HG03460 (cell line): Measurements from ENCODE around the gene PRCP.
"Not testable (repeated sequence)": the region's sequence is repeated elsewhere in the genome, so short reads cannot be mapped to it uniquely, and the experiment has no call there.

ENCODE experiments used
- ATAC-seq: cut with Tn5 transposase; IDR thresholded peaks from one replicate; pipeline ENCODE4 v1.9.1; 2021; ENCODE audit not compliant: unreplicated experiment

PRCP gene

DNA sequence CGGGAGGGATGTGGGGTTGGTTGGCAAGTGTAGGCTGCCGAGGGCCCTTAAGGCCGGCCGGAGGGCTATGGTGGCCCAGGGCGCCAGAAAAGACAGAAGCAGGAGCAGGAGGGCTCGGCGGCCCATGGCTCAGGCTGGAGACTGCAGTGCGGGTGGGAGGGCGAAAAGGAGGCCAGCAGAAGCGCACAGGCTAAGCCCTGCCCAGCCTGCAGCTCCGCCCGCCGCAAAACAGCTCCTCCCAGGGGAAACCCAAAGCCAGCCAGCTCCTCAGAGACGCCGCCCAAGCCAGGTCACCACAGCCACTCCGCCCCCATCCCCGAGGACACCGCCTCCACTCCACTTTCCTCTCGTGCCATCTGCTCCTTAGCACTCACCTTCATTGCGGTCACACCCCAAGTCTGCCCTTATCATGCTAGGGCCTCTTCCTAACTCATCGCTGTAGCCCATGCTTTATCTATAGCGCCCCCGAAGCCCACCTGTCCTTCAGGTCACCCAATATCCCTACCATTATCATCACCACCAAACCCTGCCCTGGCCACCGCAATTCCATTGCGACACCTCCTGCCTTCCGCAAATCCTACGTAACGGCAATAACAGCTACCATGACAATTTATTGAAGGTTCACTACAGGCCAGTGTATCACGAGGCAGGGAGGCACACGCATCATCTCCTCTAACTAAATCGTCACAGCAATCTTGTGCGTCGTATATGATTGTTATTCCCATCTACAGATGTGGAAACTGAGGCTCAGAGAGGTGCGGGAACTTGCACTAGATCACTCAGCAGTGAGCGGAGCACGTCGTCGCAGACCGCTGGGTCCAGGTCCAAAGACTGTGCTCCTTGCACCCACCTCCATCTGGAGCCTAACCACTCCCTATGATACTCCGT lies at the start of gene PRCP:
PRCP (minus strand) TSS at position 154 of the 888 bp plus-strand sequence; CDS start at position 126, 28 bp downstream.
- peak; percentile 77 for ATAC-seq

DNA sequence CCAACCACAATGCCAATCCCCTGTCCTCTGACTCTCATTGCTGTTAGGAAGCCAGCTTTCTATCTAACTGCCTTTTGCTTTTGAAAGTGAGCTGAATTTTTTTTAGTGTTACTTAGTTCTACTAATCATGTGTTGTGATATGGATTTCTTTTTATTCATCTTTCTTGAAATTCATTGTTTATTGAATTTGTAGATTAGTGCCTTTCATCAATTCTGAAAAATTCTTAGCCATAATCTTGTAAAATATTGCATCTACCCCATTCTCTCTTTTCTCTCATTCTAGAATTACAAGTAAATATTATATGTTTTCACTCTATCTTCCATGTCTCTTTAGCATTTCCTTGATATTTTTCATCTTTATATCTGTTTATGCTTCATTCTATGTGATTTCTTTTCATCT lies 49.1 kb upstream of the PRCP start:
- no peak for ATAC-seq

- no peak for ATAC-seq
Measured at GRCh38 chr11:82945682-82946081, 45.5 kb upstream of the PRCP start.

- ATAC-seq, result not testable (repeated sequence)
Measured at GRCh38 chr11:82945041-82945440, 44.8 kb upstream of the PRCP start.

DNA sequence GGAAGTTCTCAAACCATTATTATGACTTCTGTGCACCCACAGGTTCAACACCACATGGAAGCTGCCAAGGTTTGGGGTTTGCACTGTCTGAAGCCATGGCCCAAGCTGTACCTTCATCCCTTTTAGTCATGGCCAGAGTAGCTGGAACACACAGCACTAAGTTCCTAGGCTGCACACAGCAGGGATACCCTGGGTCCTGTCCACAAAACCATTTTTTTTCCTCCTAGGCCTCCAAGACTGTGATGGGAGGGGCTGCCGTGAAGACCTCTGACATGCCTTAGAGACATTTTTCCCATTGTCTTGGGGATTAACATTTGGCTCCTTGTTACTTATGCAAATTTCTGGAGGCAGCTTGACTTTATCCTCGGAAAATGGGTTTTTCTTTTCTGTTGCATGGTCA lies 44.0 kb upstream of the PRCP start:
- no peak for ATAC-seq

GRCh38 chr11:82943430-82943829 lies 43.2 kb upstream of the PRCP start:
- not testable (repeated sequence) for ATAC-seq

- no peak for ATAC-seq
Measured at GRCh38 chr11:82942376-82942775, 42.1 kb upstream of the PRCP start.

GRCh38 chr11:82939456-82939855 lies 39.2 kb upstream of the PRCP start:
- no peak for ATAC-seq

DNA sequence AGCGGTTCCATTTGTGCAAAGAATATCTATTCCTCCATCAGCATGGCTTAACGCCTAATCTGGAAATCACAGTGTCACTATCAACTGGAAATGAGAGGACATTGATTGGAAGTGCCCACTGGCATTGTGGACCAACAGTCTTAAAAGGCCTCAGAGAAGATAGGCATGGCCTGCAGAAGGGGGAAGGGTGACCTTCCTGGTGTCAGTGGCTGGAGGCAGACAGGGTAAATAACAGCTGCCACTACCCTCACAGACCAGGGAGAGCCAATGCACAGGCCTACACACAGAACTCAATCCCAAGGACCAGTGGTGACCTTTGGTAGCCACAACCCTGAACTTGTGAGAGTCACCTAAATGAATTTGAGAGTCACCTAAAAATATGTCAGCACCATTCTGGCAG lies 37.3 kb upstream of the PRCP start:
- ATAC-seq, result no peak

- ATAC-seq, result no peak
Measured at GRCh38 chr11:82936261-82936660, 36.0 kb upstream of the PRCP start.

DNA sequence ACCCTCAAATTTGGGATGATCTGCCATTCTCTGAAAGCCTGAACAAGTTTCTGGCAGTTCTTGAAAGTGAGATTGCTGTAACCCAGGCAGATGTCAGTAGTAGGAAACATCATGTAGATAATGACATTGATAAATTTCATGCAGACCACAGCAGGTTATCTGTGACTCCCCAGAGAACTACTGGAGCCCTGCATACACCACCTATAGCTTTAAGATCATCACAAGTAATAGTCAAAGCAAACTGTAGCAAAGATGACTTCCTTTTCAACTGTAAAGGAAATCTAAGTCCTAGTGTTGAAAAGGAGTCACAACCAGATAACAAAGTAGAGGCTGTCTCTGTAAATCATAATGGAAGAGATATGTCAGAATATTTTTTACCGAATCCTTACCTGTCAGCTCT lies 32.3 kb upstream of the PRCP start:
- ATAC-seq, result no peak

- ATAC-seq, result no peak
Measured at GRCh38 chr11:82930734-82931133, 30.5 kb upstream of the PRCP start.

DNA sequence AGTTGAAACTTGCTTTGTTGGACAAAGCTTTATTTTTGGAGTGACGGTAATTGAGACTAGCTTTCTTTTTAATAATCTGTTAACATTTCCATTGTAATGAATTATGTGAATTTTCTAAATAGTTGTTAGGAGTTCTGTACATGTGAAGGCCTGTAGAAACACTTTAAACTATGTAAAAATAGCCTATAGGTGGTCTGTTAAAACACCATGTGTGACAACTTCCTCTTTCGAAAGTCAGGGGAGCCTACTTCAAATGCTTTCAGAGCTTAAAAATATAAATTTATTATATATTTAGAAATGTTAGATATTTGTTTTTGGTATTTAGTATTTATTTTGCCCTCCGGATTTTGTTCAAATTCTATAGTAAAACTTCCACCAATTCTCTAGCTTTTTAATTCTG lies 30.0 kb upstream of the PRCP start:
- no peak for ATAC-seq

DNA sequence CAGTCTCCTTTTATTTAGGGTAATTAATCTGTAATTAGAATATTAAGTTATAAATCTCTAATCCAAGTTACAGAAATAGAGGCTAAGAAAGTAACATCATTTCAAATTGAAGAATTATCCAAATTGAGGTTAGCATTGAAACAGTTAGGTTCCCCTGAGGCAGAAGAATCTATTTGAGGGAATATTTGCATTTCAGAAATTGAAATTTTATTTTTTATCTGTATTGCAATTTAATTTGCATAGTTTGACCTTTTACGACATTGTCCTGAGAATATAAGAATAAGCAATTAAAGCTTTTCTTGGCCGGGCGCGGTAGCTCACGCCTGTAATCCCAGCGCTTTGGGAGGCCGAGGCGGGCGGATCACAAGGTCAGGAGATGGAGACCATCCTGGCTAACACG lies 28.9 kb upstream of the PRCP start:
- no peak for ATAC-seq

- ATAC-seq, result peak; percentile 64
Measured at GRCh38 chr11:82927264-82927880, 27.1 kb upstream of the PRCP start.

- ATAC-seq, result no peak
Measured at GRCh38 chr11:82924522-82925224, 24.4 kb upstream of the PRCP start.

DNA sequence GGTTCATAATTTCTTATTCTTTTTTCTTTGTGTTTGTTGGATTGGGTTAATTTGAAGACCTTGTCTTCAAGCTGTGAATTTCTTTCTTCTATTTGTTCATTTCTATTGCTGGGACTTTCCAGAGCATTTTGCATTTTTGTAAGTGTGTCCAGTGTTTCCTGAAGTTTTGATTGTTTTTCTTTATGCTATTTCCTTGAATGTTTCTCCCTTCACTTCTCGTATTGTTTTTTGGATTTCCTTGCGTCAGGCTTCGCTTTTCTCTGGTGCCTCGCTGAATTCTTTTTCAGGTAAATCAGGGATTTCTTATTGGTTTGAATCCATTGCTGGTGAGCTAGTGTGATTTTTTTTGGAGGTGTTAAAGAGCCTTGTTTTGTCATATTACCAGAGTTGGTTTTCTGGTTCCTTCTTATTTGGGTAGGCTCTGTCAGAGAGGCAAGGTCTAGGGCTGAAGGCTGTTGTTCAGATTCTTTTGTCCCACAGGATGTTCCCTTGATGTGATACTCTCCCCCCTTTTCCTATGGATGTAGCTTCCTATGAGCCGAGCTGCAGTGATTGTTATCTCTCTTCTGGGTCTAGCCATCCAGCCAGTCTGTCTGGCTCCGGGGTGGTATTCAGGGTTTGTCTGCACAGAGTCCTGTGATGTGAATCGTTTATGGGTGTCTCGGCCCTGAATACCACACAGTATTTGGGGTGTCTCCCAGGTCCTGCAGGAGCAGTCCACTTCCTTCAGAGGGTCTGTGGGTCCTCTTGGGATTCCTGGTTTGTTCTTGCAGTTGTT lies 22.4 kb upstream of the PRCP start:
- not testable (repeated sequence) for ATAC-seq

DNA sequence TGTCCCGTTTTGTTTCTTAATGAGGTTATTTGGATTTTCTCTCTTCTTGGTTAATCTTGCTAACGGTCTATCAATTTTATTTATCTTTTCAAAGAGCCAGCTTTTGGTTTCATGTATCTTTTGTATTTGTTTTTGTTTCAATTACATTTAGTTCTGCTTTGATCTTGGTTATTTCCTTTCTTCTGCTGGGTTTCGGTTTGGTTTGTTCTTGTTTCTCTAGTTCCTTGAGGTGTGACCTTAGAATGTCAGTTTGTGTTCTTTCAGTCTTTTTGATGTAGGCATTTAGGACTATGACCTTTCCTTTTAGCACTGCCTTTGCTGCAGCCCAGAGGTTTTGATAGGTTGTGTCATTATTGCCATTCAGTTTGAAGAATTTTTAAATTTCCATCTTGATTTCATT lies 20.0 kb upstream of the PRCP start:
- ATAC-seq, result not testable (repeated sequence)

GRCh38 chr11:82919786-82920185 lies 19.6 kb upstream of the PRCP start:
- not testable (repeated sequence) for ATAC-seq

DNA sequence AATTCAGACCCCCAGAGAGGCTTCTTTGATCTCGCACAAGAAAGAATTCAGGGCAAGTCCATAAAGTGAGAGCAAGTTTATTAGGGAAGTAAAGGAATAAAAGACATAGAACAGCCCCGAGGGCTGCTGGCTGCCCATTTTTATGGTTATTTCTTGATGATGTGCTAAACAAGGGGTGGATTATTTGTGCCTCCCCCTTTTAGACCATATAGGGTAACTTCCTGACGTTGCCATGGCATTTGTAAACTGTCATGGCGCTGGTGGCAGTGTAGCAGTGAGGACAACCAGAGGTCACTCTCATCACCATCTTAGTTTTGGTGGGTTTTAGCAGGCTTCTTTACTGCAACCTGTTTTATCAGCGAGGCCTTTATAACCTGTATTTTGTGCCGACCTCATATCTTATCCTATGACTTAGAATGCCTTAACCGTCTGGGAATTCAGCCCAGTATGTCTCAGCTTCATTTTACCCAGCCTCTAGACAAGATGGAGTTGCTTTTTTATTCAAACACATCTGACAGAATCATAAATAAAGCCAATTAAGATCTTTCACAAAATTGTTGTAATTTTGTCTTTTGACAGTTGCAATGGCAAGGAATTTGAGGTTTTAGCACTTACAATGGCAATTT lies 8.9 kb upstream of the PRCP start:
- no peak for ATAC-seq

DNA sequence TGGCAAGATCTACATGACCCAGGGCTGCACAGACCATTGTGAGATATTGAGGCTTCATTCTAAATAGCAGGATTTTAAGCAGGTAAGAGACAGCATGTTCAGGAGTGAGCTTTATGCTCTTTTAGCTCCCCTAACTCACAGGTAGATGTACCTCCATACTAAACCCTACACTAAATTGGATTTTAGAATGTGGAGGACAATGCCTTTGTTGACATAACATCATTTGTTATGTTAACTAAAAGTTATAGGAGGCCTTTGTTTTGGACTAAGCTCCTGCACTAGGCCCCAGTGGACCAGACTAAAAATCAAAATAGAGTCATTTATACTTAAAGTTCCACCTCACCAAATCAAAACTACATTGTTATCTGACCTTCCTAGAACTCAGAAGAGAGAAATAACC lies 8.1 kb upstream of the PRCP start:
- no peak for ATAC-seq
